Left ventricle myocardium inferior (tissue), 1 donor: ENCODE data around the gene IL32. TPM values are rescaled to one million over a fixed set of nuclear protein-coding genes. Genes with fewer than 3 reads are reported as not detected.

Source experiments
- DNase-seq: peaks from one replicate; pipeline ENCODE4 v3.0.0-alpha.2; 2020
- H3K27ac ChIP-seq: fragments of 200-600 bp; replicated peaks from 2 replicates; pipeline ENCODE4 v1.8.0; 2021
- H3K27me3 ChIP-seq: fragments of 200-600 bp; 2 replicates; pipeline ENCODE4 v1.8.0; 2021; ENCODE audit warnings: low read depth
- H3K36me3 ChIP-seq: fragments of 200-600 bp; 2 replicates; pipeline ENCODE4 v1.8.0; 2021
- H3K4me1 ChIP-seq: fragments of 200-600 bp; 2 replicates; pipeline ENCODE4 v1.8.0; 2021
- H3K4me3 ChIP-seq: fragments of 200-600 bp; 2 replicates; pipeline ENCODE4 v1.8.0; 2021; ENCODE audit warnings: mild to moderate bottlenecking, moderate library complexity
- H3K9me3 ChIP-seq: fragments of 200-600 bp; replicated peaks from 2 replicates; pipeline ENCODE4 v1.8.0; 2021
- intact Hi-C: fragments of 100-400 bp; cut with micrococcal nuclease; formaldehyde crosslinking; loops from one replicate; pipeline ENCODE4 v1.11.0; 2022
- total RNA-seq: library from RNA; stranded (reverse); fragmentation: NEBNext Ultra II Directional; extraction: Animal tissue kit (Norgen Biotek cat#: 25700); gene quantifications from one replicate; pipeline ENCODE4 v1.2.1, GENCODE V29; 2021
- TF ChIP-seq, protein P1 (sequence below): fragments of 200-600 bp; IDR thresholded peaks from 2 replicates; pipeline ENCODE4 v1.8.0; 2021; ENCODE audit warnings: antibody characterized with exemption, mild to moderate bottlenecking, borderline replicate concordance
- donor health status: DM: no; HTN: yes; CAD: no; lungs with severe emphysema.

IL32 gene
- total RNA-seq, 1 donor from 2014 or later = 36.3 TPM

DNA sequence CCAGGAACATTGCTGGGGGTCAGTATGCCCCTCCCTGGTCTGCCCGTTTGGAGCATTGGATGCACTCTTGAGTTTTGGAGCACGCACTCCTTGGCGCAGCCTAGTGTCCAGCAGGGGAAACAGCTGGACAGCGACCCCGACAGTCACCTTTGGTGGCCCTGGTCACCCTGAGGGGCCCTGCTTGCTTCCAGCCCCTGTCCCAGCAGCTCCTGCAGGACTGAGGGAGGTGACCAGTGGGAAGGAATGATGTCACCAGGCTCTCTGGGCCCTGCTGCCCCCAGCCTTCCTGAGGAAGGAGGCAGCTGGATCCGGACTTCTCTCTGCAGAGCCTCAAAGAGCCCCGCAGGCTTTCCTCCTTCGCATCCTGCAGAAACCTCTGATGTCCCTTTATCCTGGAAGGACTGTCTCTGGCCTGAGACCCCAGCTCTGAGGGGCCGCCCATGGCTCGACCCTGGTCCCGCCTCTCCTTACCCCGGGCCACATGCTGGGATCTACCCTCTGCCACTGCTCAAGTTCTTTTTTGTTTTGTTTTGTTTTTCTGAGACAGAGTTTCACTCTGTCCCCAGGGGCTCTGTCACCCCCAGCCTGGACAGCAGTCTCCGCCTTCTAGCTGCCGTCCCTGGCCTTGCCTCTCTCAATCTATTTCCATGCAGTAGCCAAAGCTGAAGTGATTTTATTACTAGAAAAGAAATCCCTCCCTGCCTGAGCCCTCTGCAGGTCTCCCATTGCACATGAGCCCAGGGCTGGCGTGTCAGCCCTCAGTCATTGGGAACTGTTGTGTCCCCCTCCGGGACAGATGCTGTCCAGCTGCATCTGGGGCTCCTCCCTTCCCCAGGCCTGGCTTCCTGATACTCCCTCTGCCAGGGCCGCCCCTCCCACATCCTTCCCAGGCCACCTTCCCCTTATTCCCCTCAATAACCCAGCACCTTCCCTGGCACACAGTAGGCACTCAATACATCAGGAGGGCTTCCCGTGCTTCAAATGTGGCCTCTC lies 22.1 kb downstream of the IL32 start:
- no peaks in the 10 kb centered on the region for H3K36me3 ChIP-seq
- peaks cover 18% of the 10 kb centered on the region for H3K27me3 ChIP-seq
- H3K27ac ChIP-seq = peak overlapping the region; percentile 92
- TF ChIP-seq, protein P1, sequence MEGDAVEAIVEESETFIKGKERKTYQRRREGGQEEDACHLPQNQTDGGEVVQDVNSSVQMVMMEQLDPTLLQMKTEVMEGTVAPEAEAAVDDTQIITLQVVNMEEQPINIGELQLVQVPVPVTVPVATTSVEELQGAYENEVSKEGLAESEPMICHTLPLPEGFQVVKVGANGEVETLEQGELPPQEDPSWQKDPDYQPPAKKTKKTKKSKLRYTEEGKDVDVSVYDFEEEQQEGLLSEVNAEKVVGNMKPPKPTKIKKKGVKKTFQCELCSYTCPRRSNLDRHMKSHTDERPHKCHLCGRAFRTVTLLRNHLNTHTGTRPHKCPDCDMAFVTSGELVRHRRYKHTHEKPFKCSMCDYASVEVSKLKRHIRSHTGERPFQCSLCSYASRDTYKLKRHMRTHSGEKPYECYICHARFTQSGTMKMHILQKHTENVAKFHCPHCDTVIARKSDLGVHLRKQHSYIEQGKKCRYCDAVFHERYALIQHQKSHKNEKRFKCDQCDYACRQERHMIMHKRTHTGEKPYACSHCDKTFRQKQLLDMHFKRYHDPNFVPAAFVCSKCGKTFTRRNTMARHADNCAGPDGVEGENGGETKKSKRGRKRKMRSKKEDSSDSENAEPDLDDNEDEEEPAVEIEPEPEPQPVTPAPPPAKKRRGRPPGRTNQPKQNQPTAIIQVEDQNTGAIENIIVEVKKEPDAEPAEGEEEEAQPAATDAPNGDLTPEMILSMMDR = no peak
- H3K4me1 ChIP-seq = peaks cover 32% of the 10 kb centered on the region
- no peaks in the 10 kb centered on the region for H3K9me3 ChIP-seq
- intact Hi-C loops = no loop called here
- H3K4me3 ChIP-seq = peak overlapping the region; percentile 63
- DNase-seq = peak; percentile 46

DNA sequence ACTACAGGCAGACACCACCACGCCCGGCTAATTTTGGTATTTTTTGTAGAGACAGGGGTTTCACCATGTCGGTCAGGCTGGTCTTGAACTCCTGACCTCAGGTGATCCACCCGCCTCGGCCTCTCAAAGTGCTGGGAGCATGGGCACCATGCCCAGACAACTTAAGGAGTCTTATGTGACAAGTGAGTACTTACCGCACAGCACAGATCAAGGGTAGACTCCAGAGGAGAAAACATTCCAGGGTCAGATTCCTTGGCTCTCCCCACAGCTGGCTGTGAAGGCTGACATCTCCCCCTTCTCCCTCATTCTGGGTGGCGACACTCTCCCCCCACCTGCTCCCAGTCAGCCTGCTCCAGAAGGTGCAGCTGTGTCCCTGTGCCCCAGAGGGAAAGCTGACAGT lies 23.0 kb downstream of the IL32 start:
- no peak overlapping the region for H3K4me3 ChIP-seq
- TF ChIP-seq, protein P1 = no peak
- intact Hi-C loops = no loop called here
- H3K27me3 ChIP-seq = peaks cover 22% of the 10 kb centered on the region
- DNase-seq = no peak
- H3K27ac ChIP-seq = peak overlapping the region; percentile 92
- no peaks in the 10 kb centered on the region for H3K9me3 ChIP-seq
- H3K36me3 ChIP-seq = no peaks in the 10 kb centered on the region
- H3K4me1 ChIP-seq = peaks cover 32% of the 10 kb centered on the region

DNA sequence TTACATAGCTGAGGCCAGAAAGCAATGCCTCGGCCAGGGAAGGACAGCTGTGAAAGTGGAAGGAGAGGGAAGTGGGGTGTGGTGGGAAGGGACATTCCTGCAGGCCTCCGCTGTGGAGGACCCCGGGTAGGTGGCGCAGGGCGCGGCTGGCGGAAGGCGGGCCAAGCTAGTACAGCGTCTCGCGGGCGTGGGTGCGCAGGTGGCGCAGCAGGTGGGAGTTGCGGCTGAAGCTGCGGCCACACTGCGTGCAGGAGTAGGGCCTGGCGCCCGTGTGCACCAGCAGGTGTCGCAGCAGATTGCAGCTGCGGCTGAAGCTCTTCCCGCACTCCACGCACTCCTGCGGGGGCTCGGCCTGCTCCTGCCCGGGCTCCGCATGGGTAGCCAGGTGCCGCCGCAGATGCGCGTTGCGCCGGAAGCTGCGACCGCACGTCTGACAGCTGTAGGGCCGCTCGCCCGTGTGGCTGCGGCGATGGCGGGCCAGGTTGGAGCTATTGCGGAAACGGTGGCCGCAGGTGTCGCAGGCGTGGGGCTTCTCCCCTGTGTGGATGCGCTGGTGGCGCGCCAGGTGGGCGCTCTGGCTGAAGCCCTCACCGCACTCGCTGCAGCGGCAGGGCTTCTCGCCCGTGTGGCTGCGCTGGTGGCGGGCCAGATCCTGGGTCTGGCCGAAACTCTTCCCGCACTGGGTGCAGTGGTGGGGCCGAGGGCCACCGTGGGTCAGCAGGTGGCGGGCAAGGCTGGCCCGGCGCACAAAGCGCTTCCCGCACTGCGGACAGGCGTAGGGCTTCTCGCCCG lies 23.7 kb downstream of the IL32 start:
- intact Hi-C loops = no loop called here

DNA sequence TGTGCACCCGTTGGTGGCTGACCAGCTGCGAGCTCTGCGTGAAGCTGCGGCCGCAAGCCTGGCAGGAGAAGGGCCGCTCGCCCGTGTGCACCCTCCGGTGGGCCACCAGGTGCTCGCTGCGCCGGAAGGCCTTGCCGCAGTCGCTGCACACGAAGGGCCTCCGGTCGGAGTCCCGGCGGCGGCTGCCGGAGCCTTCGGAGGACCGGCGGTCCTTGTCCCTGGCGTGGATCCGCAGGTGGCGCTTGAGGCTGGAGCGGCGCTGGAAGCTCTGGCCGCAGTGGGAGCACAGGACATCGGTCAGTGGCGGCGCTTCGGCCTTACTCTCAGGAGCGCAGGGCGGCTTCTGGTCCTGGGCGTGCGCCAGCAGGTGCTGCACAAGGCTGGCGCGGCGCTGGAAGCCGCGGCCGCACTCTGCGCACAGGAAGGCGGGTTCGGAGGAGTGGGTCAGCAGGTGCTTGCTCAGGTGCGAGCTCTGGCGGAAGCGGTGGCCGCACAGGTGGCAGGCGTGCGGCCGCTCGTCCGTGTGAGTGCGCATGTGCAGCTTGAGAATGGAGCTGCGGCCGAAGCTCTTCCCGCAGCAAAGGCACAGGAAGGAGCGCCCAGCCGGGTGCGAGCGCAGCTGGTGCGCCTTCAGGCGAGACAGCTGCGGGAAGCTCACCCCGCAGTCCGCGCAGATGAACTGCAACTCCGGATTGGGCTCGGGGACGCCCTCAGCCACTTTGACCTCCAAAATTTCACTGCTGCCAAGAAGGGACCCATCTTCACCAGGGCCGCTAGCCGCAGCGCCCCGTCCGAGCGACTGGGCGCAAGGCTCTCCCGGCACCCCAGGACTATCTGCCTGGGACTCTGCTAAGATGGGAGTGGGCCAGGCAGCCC lies 24.5 kb downstream of the IL32 start:
- TF ChIP-seq, protein P1 = no peak
- H3K36me3 ChIP-seq = no peaks in the 10 kb centered on the region
- DNase-seq = no peak
- peaks cover 32% of the 10 kb centered on the region for H3K4me1 ChIP-seq
- no peak overlapping the region for H3K4me3 ChIP-seq
- H3K9me3 ChIP-seq = no peaks in the 10 kb centered on the region
- no peak overlapping the region for H3K27ac ChIP-seq
- intact Hi-C loops = no loop called here
- peaks cover 27% of the 10 kb centered on the region for H3K27me3 ChIP-seq

More for the DNA sequence above, 23.7 kb downstream of the IL32 start:
- Histone ChIP-seq H3K36me3 (no peaks in the 10 kb centered on the region), H3K27ac (peak overlapping the region; percentile 92), H3K4me1 (peaks cover 32% of the 10 kb centered on the region), H3K27me3 (peaks cover 27% of the 10 kb centered on the region), H3K4me3 (no peak overlapping the region), H3K9me3 (no peaks in the 10 kb centered on the region)
- TF ChIP-seq, protein P1 = no peak
- no peak for DNase-seq

DNA sequence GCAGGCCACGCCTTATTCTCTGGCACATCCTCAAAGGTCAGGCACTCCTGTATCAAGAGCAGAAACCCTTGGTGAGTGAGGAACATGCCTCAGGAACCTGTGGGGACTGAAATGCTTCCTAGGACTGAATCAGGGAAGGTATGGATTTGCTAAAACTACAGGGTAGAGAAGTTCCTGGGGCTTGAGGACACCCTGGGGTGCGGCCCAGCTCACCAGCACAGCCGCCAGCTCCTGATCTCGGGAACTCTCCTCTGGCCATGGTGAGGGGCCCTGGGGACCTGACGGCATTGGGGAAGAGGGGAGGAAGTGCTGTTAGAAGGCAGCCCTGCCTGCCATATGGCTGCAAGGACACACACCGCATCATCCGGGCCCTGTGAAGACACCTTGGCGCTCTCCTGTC lies 26.1 kb downstream of the IL32 start:
- TF ChIP-seq, protein P1 = no peak
- no peak for DNase-seq
- H3K9me3 ChIP-seq = no peaks in the 10 kb centered on the region
- peaks cover 20% of the 10 kb centered on the region for H3K4me1 ChIP-seq
- no peak overlapping the region for H3K4me3 ChIP-seq
- H3K27ac ChIP-seq = no peak overlapping the region
- H3K36me3 ChIP-seq = no peaks in the 10 kb centered on the region
- intact Hi-C loops = no loop called here
- H3K27me3 ChIP-seq = peaks cover 27% of the 10 kb centered on the region
